ENCODE results near the gene SIRPA.

DNA sequence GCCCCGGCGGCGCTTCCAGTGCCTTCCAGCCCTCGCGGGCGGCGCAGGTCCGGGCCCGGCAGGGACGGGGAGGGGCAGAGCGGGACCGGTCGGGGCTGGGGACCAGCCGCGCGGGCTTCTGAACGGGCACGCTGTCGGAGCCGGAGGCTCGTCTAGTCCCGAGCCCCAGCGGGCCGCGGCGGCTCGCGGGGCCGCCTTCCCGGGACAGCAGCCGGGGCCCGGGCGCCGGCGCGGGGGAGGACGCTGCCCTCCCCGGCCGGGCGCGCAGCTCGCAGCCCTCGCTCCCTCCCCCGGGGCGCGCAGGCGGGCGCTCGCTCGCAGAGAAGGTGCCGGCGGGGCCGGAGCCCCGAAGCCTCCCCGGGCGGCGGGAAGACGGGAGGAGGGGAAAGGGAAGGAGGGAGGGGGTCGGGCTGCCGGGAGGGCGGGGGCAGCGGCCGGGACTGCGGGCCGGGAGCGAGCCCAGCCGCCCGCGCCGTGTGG, 696 bp upstream of the SIRPA start:
- TF ChIP-seq, protein P1, sequence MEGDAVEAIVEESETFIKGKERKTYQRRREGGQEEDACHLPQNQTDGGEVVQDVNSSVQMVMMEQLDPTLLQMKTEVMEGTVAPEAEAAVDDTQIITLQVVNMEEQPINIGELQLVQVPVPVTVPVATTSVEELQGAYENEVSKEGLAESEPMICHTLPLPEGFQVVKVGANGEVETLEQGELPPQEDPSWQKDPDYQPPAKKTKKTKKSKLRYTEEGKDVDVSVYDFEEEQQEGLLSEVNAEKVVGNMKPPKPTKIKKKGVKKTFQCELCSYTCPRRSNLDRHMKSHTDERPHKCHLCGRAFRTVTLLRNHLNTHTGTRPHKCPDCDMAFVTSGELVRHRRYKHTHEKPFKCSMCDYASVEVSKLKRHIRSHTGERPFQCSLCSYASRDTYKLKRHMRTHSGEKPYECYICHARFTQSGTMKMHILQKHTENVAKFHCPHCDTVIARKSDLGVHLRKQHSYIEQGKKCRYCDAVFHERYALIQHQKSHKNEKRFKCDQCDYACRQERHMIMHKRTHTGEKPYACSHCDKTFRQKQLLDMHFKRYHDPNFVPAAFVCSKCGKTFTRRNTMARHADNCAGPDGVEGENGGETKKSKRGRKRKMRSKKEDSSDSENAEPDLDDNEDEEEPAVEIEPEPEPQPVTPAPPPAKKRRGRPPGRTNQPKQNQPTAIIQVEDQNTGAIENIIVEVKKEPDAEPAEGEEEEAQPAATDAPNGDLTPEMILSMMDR (IDR thresholded peaks at IDR 0.05): peak in 1 of 4 experiments; percentile 3
- TF ChIP-seq POLR2A (IDR thresholded peaks at IDR 0.05): no peak
